Measurements from ENCODE around the gene AREL1.

AREL1 gene

DNA sequence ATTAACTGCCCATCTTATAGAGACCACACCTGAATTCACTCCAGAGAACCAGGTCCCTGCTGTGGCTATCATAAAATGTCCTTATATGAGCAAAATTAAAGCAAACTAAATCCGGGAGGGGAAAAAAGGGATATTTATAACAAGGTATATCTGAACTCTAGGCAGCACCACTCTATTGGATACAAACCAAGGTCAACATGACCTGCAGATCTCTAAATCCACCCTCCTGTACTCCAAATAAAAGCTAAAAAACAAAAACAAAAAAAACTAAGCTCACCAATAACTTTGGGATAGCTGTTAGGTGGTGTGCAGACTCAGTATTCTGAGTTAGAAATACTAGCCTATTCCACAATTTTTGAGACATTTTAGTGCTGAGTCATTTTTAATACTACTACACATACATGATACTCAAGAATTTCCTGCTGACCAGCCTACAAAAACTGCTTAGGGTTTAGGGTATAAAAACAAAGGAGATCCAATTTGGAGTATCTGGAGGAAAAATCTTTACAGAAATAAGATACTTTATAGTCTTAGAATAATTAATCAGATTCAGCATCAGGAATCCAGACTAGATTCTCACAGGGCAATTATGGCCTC, 54.2 kb downstream of the AREL1 start:
- DNase-seq: no peak

DNA sequence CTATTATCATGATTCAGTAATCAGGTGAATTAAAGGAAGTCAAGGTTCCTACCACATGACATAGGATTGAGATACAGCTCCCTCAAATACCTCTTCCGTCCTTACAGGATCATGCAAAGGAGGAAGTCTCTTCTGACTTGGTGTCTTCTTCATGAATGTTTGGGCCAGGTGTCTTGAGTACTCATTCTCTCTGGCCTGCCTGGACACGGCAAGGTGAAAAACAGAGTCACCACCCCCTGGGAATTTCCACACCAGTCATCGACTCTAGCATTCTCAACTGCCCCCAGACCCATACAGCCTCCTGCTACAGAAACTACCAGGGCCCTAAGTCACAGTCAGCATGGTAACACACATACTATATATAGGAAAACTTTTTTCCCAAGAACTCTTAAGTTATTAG, 55.9 kb downstream of the AREL1 start:
- DNase-seq: no peak

DNA sequence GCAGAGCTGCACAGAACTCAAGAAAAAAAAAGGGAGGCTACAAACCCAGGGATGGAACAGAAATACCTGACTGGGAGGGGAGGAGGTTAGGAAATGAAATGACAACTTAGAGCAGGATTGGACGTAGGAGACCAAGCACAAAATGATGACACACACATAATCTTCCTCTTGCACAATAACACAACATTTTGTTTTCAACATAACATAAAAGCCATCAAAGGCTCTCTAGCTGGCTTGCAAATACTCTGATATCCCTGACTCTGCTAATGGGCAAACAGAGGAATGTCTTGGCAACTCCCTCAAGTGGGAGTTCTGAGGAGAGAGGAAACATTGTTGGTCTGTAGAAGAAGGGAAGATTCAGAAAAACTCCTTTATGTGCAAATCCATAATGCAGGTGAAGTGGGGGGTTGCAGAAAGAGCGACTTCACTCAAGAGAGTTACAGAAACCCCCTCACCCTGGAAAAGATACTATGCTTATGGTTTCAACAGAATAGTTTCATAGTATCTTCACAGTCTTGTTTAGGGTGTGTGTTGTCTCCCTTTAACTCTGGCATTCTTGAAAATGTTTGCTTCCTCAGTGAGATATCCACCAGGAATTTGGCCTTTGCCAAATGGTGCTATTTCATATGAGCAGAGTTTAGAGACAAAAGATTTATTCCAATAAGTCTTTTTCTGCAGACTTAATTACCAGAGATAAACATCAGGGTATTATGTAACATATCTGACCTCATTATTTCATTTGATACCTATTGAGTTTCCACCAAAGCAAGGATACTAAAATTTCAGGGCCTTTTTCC, 57.1 kb downstream of the AREL1 start:
- no peak for DNase-seq

DNA sequence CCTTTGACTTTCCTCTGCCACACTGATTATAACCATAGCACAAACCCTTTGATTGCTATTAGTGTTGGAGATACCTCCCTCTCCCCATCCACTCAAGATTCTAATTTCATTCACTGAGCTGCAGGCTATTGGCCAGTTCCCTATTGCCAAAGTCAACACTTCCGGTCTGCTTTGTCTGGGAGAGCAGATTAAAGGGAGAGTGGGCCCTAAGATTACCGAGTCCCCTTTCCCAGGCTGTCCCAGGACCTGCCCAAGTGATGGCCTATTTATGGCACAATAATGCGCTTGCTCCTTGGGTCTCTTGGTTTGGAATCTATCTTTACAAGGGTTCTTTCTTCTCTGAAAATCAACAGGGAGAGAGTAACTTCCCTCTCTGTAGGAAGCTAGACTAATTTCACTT, 57.9 kb downstream of the AREL1 start:
- no peak for DNase-seq

DNA sequence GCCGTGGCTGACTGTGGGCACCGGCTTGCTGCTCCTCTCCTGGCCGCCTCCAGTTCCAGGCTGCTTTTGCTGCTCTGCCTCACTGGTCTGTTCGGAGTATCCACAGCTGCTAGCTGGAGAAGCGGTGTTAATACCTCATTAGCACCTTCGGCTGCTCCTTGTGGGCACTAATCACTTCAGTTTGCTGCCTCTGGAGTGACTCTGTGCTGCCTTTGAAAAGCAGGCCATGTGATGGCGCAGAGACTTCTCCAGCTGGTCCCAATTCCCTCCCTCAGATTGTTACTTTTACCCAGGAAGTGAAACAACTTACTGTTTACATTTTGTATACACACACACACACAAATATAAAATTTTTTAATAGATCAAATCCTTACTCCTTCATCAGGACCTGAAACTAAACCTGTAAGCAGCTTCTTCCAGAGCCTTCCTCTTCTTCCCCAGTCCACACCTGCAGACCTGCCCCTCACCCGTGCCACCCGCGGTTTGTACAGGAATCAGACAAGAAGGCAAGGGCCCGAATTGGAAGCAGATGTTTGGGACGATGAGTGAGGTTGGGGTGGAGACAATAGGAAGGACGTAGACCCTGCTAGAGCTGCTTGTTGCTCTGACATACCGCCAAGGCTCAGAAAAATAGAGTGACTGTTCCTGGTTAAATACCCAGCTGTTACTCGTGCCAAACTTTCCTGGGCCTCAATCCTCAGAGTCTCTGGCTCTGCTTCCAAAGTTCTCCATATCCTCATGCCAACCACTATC, 59.3 kb downstream of the AREL1 start:
- DNase-seq: no peak

DNA sequence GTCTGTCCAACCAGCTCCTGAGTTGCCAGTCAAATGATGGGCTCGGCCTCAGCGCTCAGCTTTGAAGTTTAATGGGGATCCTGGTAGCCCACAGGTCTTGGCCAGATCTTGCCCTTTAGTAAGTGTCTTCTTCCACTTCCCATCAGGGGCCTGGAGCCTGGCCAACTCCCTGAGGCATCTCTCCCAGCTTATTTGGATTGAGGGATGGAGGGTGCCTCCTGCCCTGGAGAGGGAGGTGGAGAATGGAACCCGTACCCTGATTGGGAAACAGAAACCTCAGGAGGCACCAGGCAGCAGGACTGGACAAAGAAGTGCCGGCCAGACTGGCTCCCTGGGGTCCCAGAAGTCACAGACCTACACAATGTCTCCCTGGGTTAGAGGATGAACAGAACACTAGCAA, 60.3 kb downstream of the AREL1 start:
- DNase-seq: no peak

DNA sequence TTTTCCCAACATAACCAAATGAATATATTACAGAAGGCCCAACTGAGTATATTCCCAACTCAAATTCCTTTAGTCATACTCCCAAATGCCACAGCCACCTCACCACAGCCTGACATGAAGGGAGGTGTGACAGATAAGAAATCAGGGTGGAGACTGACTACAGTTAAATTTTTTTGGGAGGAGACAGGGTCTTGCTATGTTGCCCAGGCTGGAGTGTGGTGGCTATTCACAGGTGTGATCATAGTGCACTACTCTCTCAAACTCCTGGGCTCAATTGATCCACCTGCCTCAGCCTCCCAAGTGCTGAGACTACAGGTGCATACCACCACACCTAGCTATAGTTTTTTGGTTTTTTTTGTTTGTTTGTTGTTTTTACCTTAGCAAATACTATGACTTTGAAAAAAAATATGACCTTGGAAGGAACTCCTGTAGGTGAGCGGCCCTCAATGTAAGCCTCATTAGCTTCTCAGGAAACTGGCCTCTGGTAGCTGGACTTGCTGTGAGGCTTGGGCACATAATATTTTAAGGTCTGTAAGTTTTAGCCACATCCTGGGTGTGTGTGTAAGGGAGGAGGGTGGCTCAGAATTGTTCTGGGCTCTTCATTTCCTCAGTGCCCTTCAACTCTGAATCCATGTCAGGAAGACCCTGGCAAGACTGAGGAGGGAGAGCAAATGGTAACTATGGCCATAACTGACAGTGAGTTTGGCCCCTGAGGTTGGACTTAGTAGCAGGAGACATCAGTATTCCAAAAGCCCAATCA, 61.8 kb downstream of the AREL1 start:
- DNase-seq: no peak

DNA sequence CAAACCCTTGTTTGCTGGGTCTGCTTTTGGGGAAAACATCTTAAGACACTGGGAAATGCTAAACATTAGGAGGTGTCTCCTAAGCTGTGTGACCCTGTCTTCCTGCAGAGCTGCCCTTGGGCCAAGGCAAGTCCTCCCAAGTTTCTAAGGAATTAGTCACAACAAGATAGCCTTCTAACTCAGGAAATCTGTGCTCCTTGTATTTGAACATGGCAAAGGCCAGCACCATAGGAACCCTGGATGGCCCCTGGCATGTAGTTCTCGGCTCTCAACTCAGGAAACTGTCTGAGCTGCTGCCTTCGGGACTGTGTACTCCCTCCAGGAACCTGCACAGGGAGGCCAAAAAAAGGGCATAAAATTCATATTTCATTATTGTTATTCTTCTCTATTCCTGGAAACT, 63.2 kb downstream of the AREL1 start:
- DNase-seq: no peak

DNA sequence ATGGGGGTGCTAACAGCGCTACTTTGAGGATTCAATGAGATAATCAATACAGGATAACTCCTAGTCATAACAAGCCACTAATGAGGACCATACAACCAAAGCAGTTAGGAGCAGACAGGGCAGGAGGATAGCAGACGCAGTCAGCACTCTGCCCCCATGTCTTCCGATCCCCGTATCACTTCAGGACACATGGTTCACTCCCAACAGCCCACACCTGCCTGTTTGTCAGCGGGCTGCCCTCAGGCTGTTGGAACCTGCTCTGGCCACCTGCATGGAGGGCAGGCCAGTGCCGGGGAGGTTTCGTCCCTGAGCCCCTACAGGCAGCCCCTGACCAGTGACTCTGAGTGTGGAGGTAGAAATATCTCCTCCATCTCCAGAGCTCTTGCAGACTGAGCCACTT, 63.7 kb downstream of the AREL1 start:
- DNase-seq: no peak

DNA sequence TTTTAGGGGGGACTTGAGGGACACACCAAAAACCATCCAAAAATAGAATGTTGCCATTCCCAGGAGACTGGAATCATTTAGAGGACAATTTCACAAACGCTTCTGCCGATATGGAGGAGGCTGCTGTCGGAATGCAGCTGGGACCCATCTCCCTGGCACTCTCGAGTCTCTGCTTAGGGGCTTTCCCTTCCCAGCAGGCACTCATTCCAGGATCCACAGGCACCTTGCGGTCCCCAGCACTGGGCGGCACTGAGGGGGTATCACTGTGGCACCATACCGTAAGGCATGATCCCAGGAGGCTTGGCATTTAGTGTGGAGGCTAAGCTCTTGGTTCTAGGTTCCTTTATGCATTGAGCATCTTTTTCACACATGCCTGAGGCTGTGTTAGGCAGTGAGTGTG, 64.3 kb downstream of the AREL1 start:
- no peak for DNase-seq

DNA sequence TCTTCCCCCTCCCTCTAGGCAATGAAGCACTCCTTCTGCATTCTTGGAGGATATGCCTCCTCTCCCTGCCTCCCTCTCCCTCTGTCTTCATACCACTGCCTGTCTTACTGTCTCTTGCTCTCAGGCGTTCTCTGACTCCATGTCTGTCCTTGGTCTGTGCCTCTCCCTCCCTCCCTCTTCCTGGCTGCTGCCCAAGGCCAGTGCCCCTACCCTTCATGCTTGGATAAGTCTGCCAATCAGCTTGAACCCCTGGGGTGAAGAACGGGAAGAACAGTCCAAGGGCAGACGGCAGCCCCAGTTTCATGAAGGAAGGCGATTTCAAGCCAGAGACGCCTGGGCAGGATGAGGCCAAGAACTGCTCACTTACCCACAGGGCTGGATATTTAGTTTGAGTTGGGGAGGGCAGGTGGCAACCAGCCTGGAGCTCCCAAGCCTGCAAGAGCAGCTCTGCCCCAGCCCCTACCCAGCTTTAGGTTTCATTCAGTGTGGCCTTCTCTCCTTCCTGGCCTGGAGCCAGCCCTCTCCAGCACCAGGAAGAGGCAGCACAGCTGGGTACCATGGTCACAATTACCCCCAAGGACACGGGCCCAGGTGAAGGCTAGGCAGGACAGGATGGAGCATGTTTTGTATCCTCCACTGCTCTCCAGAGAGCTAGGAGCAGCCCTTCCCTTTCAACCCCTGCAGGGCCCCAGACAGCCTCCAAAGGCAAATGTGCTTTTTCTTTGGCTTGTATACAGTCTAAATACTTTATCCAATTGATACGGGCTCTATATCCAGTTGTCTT, 65.0 kb downstream of the AREL1 start:
- no peak for DNase-seq

DNA sequence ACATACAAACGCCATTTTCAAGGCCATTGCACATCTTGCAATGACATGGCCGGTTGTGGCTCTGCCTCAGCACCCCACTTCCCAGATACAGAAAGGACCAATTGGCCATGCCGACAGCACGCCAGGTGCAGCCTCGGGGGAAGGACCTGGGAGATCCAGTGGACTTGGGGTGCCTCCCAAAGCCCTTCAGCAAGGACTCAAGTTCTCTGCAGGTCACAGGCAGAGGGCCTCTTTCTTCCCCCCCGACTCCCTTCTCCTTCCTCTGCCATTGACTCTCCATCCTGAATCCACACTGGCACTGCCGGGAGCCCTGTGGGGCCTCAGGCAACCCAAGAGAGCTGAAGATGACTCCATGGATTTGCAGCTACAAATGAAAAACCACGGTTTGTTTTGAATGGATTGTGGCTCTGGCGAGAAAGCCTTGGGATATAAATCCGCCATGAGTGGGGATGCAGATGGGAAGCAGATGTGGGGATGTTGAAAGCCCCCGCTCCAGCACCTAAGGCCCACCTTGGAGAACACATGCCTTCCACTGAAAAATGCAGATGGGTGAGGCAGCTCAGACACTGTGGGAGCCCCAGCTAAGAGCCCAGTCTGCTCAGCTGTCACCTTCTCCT, 65.7 kb downstream of the AREL1 start:
- DNase-seq: no peak

DNA sequence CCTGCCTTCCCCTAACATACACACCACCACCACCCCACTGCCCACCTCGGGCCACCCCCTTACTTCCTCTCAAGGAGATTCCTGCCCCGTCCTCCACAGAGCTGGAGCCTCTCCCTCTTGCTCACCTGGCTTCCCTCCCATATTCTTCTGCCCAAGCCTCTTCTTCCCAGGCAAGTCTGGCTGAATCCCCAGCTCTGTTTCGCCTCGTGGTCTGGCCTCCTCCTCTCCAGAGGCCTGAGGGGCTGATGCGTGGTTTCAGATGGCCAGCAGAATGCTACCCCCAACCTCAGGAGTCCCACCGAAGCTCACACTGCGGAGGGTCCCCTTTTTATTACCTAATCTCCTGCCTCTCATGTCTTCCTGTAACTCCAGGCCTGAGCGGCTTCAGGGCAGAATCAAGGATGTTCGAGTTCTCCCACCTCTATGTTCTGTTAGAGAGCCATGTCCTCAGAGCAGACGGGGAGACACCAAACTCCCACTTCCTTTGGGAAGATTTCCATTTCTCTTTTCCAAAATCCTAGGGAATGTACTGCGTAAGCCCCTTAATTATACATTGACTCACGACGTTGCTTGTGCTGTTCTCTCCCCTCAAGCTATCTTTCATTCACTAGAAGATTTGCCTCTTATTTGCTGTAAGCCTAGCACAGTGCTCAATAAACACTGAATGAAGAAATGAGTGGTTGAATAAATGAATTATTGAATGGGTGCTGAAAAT, 67.0 kb downstream of the AREL1 start:
- DNase-seq: no peak

DNA sequence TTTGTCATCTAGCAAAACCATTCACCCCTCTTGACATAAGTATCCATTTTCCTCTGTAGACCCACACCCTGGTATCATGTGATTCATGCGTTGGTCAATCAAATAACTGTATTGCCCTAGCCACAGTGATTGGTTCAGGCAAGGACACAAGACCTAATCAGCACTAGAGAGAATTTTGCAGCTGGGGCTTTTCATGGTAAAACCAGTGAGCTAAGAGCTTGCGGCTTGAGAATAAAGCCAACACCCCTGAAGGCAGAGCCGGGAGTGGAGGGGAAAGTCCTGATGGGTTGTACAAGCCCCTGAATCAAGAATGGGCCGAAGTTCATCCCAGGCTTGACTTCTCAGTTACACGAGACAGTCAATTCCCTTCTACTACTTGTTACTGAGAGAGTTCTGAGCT, 67.6 kb downstream of the AREL1 start:
- no peak for DNase-seq

DNA sequence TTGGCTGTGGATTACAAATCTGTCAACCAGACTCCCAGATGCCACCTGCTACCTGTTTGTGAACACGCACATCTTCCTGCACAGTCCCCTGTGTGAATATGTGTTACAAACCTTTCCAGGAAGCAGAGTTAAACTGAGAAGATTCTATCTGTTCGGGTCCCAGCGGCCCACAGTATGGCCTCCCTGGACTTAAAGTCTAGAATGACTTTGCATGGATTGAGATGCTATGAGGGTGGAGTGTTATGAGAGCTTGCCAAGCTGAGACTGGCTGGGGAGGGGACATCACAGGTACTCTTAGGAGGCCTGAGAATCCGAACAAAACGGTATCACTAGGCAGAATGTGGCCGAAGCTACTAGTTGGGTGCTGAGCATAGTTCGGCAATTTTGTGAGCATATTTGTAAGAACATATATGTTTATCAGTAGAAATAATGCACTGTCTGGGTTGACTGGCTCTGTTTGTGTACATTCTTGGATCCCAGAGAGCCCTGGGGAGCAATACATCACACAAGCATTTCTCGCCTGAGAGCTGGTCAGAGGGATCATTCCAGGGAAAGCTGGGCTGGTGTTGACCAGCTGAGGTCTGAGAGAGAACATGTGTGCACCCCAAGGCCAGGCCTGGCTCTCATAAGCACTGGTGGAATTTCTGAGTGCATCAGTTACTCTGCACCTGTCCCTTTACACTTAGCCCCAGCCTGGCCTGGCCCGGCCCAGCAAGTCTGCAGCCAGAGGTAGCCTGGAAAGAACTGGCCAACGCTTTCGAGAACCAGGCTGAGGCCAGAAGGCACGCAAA, 71.1 kb downstream of the AREL1 start:
- no peak for DNase-seq

DNA sequence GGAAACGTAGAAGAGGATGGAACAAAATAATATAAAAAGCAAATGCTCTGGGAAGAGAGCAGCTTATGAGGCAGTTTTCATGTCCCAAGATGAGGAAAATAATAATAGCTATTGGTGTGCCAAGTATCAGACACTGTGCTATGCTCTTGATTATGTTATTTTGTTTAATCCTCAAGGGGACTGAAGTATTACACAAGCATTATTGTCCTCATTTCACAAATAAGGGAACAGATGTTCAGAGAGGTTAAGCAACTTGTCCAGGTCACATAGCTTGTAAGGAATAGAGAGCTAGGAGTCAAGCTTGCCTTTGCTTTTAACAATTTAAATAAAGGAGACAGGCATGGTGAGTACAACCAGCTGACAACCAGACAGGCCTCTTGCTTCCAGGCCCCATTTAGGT, 73.9 kb downstream of the AREL1 start:
- no peak for DNase-seq

DNA sequence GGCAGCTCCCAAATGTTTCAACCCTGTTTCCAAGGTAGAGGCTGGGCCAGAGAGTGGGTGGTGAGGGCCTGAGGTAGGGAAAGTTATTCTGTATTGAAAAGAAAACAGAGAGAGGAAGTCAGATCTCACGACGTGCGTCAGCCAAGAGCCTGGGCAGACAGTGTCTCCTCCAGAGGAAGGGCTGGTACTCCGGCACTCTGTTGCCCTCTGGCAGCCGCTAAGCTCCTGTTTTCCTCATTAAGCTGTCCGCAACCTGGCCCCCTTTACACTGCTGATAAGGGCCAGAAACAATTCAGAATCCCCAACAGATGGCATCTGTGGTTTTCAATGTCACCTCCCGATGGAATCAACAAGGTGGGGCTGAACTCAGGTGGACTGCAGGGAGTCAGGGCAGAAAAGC, 74.8 kb downstream of the AREL1 start:
- no peak for DNase-seq

DNA sequence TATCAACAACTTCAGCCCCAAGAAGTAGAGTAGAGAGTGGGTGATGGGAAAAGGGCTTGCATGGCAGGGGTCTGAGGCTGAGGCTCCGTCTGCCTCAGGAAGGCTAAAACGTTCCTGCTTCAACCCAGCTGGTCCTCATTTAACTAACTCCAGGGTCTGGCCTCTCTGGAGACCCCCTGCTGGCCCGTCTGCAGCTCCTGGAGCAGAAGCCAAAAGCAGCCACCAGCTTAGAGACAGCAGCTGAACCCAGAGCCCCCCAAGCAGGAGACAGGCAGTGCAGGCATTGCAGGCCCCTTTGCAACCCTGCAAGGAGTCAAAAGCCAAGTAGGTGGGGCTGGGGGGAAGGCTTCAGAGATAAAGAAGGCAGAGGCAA, 75.7 kb downstream of the AREL1 start:
- DNase-seq: no peak

DNA sequence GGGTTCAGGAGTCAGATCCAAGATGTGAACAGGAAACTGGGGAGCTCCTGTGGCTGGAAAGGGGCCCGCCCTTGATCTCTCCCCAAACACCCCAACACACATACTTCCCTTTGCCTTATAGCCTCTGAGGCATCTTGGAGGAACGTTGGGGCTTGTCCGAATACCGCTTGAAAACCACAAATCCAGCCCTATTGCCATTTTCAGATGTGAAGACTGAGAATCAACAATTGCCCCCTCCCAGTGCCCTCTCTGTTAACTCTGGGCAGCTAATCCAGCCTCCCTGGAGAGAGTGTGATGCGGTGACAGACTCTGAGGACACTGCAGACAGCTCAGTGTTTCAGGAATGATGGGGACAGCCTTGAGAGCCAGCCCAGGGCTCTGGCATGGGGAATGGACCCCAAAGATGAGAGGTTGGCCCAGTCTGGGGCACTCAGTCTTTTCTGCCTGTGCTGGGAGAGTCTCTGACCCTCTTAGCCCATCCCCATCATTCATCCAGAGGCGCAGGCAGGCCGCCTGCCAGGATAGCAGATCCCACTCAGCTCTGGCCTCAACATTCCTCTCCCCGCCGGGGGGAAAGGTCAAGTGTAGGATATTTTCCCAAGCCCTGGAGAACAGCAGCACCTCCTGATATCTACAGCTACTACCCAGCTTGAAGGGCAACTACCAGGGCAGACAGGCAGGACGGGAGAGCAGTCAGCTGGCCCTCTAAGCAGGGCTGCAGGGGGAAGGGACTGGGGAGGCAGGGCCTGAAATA, 76.3 kb downstream of the AREL1 start:
- DNase-seq: no peak

DNA sequence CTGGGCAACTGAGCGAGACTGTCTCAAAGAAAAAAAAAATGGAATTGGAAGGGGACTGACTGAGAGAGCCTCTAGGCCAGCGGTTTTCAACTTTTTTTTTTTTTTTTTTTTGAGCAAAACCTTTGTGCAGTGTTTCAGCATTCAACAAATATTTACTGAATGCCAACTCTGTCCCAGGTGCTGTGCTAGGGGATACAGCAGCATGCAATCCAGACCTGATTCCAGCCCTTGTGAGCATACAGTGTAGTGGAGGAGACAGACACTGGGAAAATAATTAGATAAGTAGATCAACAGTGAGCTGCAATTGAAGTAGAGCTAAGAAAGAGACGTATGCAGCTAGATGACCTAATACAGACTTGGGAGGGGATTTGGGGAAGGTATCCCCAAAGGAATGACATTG, 77.0 kb downstream of the AREL1 start:
- no peak for DNase-seq
